Heart left ventricle (tissue), 16 donors: ENCODE results near the gene TNPO3. TPM values are rescaled to one million over a fixed set of nuclear protein-coding genes. Genes with fewer than 3 reads are reported as not detected.

ENCODE experiments used
- ATAC-seq, 4 donors: fragments of 200-7000 bp; cut with Tn5 transposase; one replicate each; pipeline ENCODE4 v1.9.1; 2020 to 2022; ENCODE audit warnings: moderate library complexity in 4 of 4, mild to moderate bottlenecking in 3 of 4, moderate number of reproducible peaks in 1 of 4
- DNase-seq, 5 donors: peaks; one replicate each; pipeline ENCODE4 v3.0.0-alpha.2; 2020
- H3K27ac ChIP-seq, 12 donors: fragments of 200-600 bp; sonication (generic) in 4 of 12; one replicate each; pipeline versions ENCODE4 v1.5.0 to v1.8.0; 2016 to 2022; ENCODE audit warnings: mild to moderate bottlenecking in 2 of 12
- H3K27me3 ChIP-seq, 9 donors: fragments of 200-600 bp; sonication (generic) in 2 of 9; one replicate each; pipeline versions ENCODE4 v1.5.1 to v1.8.0; 2016 to 2022; ENCODE audit warnings: mild to moderate bottlenecking in 3 of 9
- H3K36me3 ChIP-seq, 9 donors: fragments of 200-600 bp; sonication (generic) in 2 of 9; one replicate each; pipeline versions ENCODE4 v1.5.0 to v1.8.0; 2018 to 2022; ENCODE audit warnings: mild to moderate bottlenecking in 2 of 9
- H3K4me1 ChIP-seq, 12 donors: fragments of 200-600 bp; sonication (generic) in 4 of 12; one replicate each; pipeline versions ENCODE4 v1.5.0 to v1.8.0; 2016 to 2022; ENCODE audit warnings: mild to moderate bottlenecking in 3 of 12
- H3K4me3 ChIP-seq, 12 donors: fragments of 200-600 bp; sonication (generic) in 4 of 12; one replicate each; pipeline versions ENCODE4 v1.5.0 to v1.8.0; 2017 to 2022; ENCODE audit warnings: mild to moderate bottlenecking in 9 of 12, moderate library complexity in 4 of 12
- H3K9me3 ChIP-seq, 12 donors: fragments of 200-600 bp; sonication (generic) in 4 of 12; one replicate each; pipeline versions ENCODE4 v1.5.0 to v1.8.0; 2016 to 2022; ENCODE audit warnings: mild to moderate bottlenecking in 1 of 12
- POLR2A ChIP-seq, 2 donors: fragments of 450-650 bp; IDR thresholded peaks; one replicate each; pipeline ENCODE4 v1.6.1; 2017; ENCODE audit warnings: antibody characterized with exemption in 2 of 2, mild to moderate bottlenecking in 2 of 2, moderate library complexity in 2 of 2
- WGBS, 4 donors: extraction: QIAGEN DNeasy Blood & Tissue Kit in 2 of 4; methylation state at CpG; one replicate each; pipeline versions ENCODE4 v1.1.5 to v1.1.7; 2013 to 2018; 5-methylcytosine and 5-hydroxymethylcytosine counted together
- intact Hi-C, 10 donors: fragments of 100-400 bp; cut with DNase I; formaldehyde crosslinking; loops; one replicate each; pipeline versions ENCODE4 v1.11.1 to v1.14.2; 2022
- polyA plus RNA-seq, 2 donors: library from polyadenylated mRNA; stranded (reverse); fragments of 200-250 nt; gene quantifications; one replicate each; pipeline ENCODE4 v1.2.3, GENCODE V29; 2013
- total RNA-seq, 9 donors: library from RNA; depleted of rRNA in 2 of 9; stranded (reverse); fragments of >200 nt in 2 of 9; fragmentation: NEBNext Ultra II Directional in 3 of 9; extraction: Animal tissue kit (Norgen Biotek cat#: 25700) in 3 of 9; gene quantifications; one replicate each; pipeline versions ENCODE4 v1.1.0 to v1.2.4, GENCODE V29; 2016 to 2023
- TF ChIP-seq, protein P1 (sequence below), 12 donors: fragments of 200-600 bp; sonication (generic) in 4 of 12; IDR thresholded peaks; one replicate each; pipeline versions ENCODE4 v1.5.0 to v1.8.0; 2018 to 2022; ENCODE audit warnings: antibody characterized with exemption in 12 of 12, mild to moderate bottlenecking in 5 of 12
- donor health status: ischemic (EF 13 %, LVEDD 7.1; RV severe dilation, severe dysfunction).
- donor health status: healthy with polysubstance abuse.
- donor health status: DM: no; HTN: yes; CAD: no.
- donor health status: DM: no; HTN: no; CAD: no.
- donor health status: ischemic (EF 25% LVEDD 6.9; RV normal size, moderate dysfunction).
- donor health status: ischemic (EF 25% LVEDD 5.7; RV mildly dilated, moderate dysfunction).
- donor health status: healthy.
- donor health status: DM: yes; HTN: yes; CAD: no.
- donor health status: ischemic (EF 35%, LVEDD 5.7; RV mildly dilated, moderate dysfunction).
- donor health status: nonischemic (EF 11% LVEDD 7.7; RV severe dilation, severe dysfunction).
- donor health status: DM: yes; HTN: yes; CAD: no.
- donor health status: PGD.
- donor health status: ischemic (EF 29% LVEDD 5.4; RV normal size, mild dysfunction).
- donor health status: nonischemic (EF 23%, LVEDD 6.1; RV moderate dilation, normal function).

TNPO3 gene
- total and polyA plus RNA-seq, 11 donors: 11.0 to 42.4 (median 31.3) TPM

GRCh38 chr7:128955981-128956380 is 98.9 kb downstream of the TNPO3 start:
- DNase-seq: no peak
- Histone ChIP-seq H3K36me3 (peaks cover 0 to 95% (median 89%) of the 10 kb centered on the region in 9 donors), H3K9me3 (no peaks in the 10 kb centered on the region), H3K27me3 (no peaks in the 10 kb centered on the region), H3K4me1 (no peaks in the 10 kb centered on the region), H3K4me3 (no peak overlapping the region), H3K27ac (no peak overlapping the region)
- intact Hi-C loops: no loop called here
- ATAC-seq: no peak
- TF ChIP-seq, protein P1, sequence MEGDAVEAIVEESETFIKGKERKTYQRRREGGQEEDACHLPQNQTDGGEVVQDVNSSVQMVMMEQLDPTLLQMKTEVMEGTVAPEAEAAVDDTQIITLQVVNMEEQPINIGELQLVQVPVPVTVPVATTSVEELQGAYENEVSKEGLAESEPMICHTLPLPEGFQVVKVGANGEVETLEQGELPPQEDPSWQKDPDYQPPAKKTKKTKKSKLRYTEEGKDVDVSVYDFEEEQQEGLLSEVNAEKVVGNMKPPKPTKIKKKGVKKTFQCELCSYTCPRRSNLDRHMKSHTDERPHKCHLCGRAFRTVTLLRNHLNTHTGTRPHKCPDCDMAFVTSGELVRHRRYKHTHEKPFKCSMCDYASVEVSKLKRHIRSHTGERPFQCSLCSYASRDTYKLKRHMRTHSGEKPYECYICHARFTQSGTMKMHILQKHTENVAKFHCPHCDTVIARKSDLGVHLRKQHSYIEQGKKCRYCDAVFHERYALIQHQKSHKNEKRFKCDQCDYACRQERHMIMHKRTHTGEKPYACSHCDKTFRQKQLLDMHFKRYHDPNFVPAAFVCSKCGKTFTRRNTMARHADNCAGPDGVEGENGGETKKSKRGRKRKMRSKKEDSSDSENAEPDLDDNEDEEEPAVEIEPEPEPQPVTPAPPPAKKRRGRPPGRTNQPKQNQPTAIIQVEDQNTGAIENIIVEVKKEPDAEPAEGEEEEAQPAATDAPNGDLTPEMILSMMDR (IDR thresholded peaks at IDR 0.05): no peak
- TF ChIP-seq POLR2A (IDR thresholded peaks at IDR 0.05): no peak

GRCh38 chr7:128954830-128955802 is 99.8 kb downstream of the TNPO3 start:
- Histone ChIP-seq H3K27ac (no peak overlapping the region), H3K4me3 (no peak overlapping the region), H3K27me3 (no peaks in the 10 kb centered on the region), H3K9me3 (no peaks in the 10 kb centered on the region), H3K4me1 (no peaks in the 10 kb centered on the region), H3K36me3 (peaks cover 0 to 89% (median 83%) of the 10 kb centered on the region in 9 donors)
- WGBS, 4 donors: 69 to 76% (median 74%) methylated on average over 15 of the region's 15 CpGs
- DNase-seq (no peak), ATAC-seq (no peak)
- intact Hi-C loops: no loop called here
- TF ChIP-seq, protein P1 (IDR thresholded peaks at IDR 0.05): no peak
- no peak for TF ChIP-seq POLR2A (IDR thresholded peaks at IDR 0.05)

DNA sequence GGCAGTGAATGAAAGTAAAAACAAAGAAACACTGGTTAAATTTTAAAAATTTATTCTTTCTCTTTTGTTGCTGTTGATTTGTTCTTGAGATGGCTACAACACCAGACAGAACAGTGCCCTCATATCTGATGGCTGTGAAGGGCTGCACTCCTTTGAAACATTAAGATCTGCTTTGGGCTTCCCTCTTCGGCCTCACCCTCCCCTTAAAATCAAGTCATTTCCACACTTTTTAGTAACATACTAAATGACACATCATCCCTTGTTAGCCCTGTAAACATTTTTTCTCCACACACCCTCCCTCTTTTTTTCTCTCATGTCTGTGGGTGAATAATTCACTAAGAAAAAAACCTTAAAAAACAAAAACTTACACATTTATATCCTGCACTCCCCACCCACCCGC is 100.8 kb downstream of the TNPO3 start:
- ATAC-seq: no peak
- TF ChIP-seq POLR2A (IDR thresholded peaks at IDR 0.05): no peak
- TF ChIP-seq, protein P1 (IDR thresholded peaks at IDR 0.05): no peak
- DNase-seq: no peak
- Histone ChIP-seq H3K36me3 (peaks cover 0 to 80% (median 73%) of the 10 kb centered on the region in 9 donors), H3K9me3 (no peaks in the 10 kb centered on the region), H3K4me3 (no peak overlapping the region), H3K27me3 (no peaks in the 10 kb centered on the region), H3K27ac (no peak overlapping the region), H3K4me1 (peaks cover 0 to 1% (median 0%) of the 10 kb centered on the region in 12 donors)
- intact Hi-C loops: no loop called here
- WGBS, 4 donors: 86 to 93% (median 91%) methylated on average over 2 of the region's 2 CpGs

- ATAC-seq (no peak), DNase-seq (no peak)
- WGBS, 4 donors: 65 to 72% (median 70%) methylated on average over 5 of the region's 5 CpGs
- Histone ChIP-seq H3K27ac (no peak overlapping the region), H3K4me1 (peaks cover 0 to 16% (median 0%) of the 10 kb centered on the region in 12 donors), H3K9me3 (no peaks in the 10 kb centered on the region), H3K4me3 (no peak overlapping the region), H3K36me3 (peaks cover 0 to 72% (median 44%) of the 10 kb centered on the region in 9 donors), H3K27me3 (peaks cover 0 to 4% (median 0%) of the 10 kb centered on the region in 9 donors)
- TF ChIP-seq, protein P1 (IDR thresholded peaks at IDR 0.05): no peak
- TF ChIP-seq POLR2A (IDR thresholded peaks at IDR 0.05): no peak
- intact Hi-C loops: no loop called here
Observed at GRCh38 chr7:128951296-128951695, 103.6 kb downstream of the TNPO3 start.
